ENCODE results near the gene TRPM6. TPM values are rescaled to one million over a fixed set of nuclear protein-coding genes. Genes with fewer than 3 reads are reported as not detected.

The TRPM6 gene
- total and polyA plus RNA-seq, 12 donors, result under 0.01 to 0.43 (median 0.19) TPM

DNA sequence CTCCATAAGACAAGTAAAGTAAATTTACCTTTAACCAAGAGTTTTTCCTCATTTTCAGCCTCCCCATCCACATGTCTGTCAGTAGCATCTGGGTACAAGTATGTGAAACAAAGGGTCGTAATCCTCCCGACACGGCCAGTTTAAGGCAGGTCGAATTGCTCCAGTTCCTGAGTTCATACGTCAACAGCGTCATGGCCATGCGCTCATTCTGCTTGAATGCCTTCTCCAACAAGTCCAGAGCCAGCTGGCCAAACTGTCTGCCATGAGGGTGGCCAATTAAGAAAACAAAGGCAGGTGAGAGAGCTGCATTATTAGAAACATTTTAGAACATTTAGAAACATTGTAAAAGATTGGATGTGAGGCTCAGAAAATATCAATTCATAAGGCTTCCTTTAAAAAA lies 87.5 kb downstream of the TRPM6 start:
- no peak overlapping the region for H3K27ac ChIP-seq

DNA sequence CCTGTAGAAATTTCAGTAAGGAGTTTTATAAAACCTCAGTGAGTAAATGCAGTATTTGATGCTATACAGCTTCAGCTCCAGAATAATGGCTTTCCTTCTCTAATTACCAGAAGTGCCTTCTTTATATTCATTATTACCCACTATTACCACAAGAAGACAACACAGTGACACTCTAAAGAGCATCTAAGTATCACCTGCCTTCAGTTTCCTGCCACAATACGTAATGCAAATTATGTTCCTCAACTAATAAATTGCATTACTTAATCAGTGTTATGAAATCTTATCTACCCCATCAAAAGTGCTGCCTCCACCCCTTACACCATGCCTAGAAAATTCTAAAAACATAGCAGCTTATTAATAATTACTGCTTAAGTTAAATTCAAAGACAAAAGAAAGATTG lies 91.9 kb downstream of the TRPM6 start:
- H3K9me3 ChIP-seq (replicated peaks in 1 of 3), result no peaks in the 10 kb centered on the region
- no peaks in the 10 kb centered on the region for H3K27me3 ChIP-seq
- DNase-seq, result no peak
- intact Hi-C loops (cut with DNase I), result no loop called here
- H3K36me3 ChIP-seq (replicated peaks in 1 of 2), result no peaks in the 10 kb centered on the region
- TF ChIP-seq, protein P1, sequence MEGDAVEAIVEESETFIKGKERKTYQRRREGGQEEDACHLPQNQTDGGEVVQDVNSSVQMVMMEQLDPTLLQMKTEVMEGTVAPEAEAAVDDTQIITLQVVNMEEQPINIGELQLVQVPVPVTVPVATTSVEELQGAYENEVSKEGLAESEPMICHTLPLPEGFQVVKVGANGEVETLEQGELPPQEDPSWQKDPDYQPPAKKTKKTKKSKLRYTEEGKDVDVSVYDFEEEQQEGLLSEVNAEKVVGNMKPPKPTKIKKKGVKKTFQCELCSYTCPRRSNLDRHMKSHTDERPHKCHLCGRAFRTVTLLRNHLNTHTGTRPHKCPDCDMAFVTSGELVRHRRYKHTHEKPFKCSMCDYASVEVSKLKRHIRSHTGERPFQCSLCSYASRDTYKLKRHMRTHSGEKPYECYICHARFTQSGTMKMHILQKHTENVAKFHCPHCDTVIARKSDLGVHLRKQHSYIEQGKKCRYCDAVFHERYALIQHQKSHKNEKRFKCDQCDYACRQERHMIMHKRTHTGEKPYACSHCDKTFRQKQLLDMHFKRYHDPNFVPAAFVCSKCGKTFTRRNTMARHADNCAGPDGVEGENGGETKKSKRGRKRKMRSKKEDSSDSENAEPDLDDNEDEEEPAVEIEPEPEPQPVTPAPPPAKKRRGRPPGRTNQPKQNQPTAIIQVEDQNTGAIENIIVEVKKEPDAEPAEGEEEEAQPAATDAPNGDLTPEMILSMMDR (IDR thresholded peaks at IDR 0.05), result no peak
- no peak for TF ChIP-seq POLR2A (IDR thresholded peaks at IDR 0.05)
- H3K27ac ChIP-seq, result no peak overlapping the region
- no peak overlapping the region for H3K4me3 ChIP-seq
- no peaks in the 10 kb centered on the region for H3K4me1 ChIP-seq (replicated peaks in 1 of 2)
- 31 to 82% (median 58%) methylated on average over 1 of the region's 1 CpG for WGBS, 4 donors

More for the DNA sequence above, 87.5 kb downstream of the TRPM6 start:
- H3K4me3 ChIP-seq, result no peak overlapping the region
- WGBS, 4 donors, result 73 to 87% (median 82%) methylated on average over 7 of the region's 7 CpGs
- no peaks in the 10 kb centered on the region for H3K4me1 ChIP-seq (replicated peaks in 1 of 2)
- no peaks in the 10 kb centered on the region for H3K36me3 ChIP-seq (replicated peaks in 1 of 2)
- no peaks in the 10 kb centered on the region for H3K9me3 ChIP-seq (replicated peaks in 1 of 3)
- TF ChIP-seq, protein P1 (IDR thresholded peaks at IDR 0.05), result no peak
- TF ChIP-seq POLR2A (IDR thresholded peaks at IDR 0.05), result no peak
- no peaks in the 10 kb centered on the region for H3K27me3 ChIP-seq
- intact Hi-C loops (cut with DNase I), result no loop called here
- DNase-seq, result no peak

DNA sequence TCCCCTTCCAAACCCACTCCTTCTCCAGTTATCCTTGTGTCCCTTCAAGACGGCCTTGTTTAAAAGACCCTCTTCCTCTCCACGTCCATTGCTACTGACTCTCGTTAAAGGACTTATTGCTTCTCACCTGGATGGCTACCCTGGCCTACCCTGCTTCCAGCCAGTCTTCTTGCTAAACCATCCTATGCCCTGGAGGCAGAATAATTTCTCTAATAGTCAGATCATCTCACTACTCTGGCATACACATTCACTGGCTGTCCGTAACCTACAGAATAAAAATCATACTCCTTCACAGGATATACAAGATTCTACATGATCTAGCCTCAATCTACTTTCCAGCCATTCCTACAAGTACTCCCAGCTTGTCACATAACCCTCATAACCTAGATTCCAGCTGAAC lies 92.6 kb downstream of the TRPM6 start:
- Histone ChIP-seq H3K9me3 (replicated peaks in 1 of 3) (no peaks in the 10 kb centered on the region), H3K36me3 (replicated peaks in 1 of 2) (no peaks in the 10 kb centered on the region), H3K27me3 (no peaks in the 10 kb centered on the region), H3K4me1 (replicated peaks in 1 of 2) (no peaks in the 10 kb centered on the region), H3K27ac (no peak overlapping the region), H3K4me3 (no peak overlapping the region)
- no peak for DNase-seq
- WGBS, 4 donors, result 79 to 90% (median 85%) methylated on average over 4 of the region's 4 CpGs
- intact Hi-C loops (cut with DNase I), result no loop called here
- TF ChIP-seq, protein P1 (IDR thresholded peaks at IDR 0.05), result no peak
- TF ChIP-seq POLR2A (IDR thresholded peaks at IDR 0.05), result no peak

- H3K27me3 ChIP-seq, result no peaks in the 10 kb centered on the region
- no peak overlapping the region for H3K27ac ChIP-seq
- intact Hi-C loops (cut with DNase I), result no loop called here
- no peak overlapping the region for H3K4me3 ChIP-seq
- no peaks in the 10 kb centered on the region for H3K36me3 ChIP-seq (replicated peaks in 1 of 2)
- no peak for DNase-seq
- 71 to 87% (median 79%) methylated on average over 5 of the region's 5 CpGs for WGBS, 4 donors
- no peaks in the 10 kb centered on the region for H3K9me3 ChIP-seq (replicated peaks in 1 of 3)
- no peaks in the 10 kb centered on the region for H3K4me1 ChIP-seq (replicated peaks in 1 of 2)
- TF ChIP-seq, protein P1 (IDR thresholded peaks at IDR 0.05), result no peak
- no peak for TF ChIP-seq POLR2A (IDR thresholded peaks at IDR 0.05)
These were observed 103.2 kb downstream of the TRPM6 start for GRCh38 chr9:74784506-74784905.
